ENCODE results near the gene USH2A.

Gene USH2A

GRCh38 chr1:216086678-216087077, 336.6 kb downstream of the USH2A start:
- in situ Hi-C loops (cut with MboI; ENCODE audit: low pct_unique_long_range_greater_than_20kb, low sequenced_read_pairs), result no loop called here
- no peak for DNase-seq

DNA sequence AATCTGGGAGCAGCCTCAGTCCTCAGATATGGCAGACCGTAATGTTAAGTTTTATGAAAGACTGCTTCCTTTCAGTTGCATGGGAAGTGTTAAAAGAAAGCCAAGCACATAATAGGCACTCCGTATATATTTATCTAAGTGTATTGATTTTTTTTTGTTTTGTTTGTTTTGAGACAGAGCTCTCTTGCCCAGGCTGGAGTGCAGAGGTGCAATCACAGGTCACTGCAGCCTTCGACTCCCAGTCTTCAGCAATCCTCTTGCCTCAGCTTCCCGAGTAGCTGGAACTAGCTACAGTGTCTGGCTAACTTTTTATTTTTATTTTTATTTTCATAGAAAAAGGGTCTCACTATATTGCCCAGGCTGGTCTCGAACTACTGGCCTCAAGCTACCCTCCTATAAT, 341.8 kb downstream of the USH2A start:
- in situ Hi-C loops (cut with MboI; ENCODE audit: low pct_unique_long_range_greater_than_20kb, low sequenced_read_pairs), result no loop called here
- DNase-seq, result no peak

GRCh38 chr1:216076751-216077150, 346.5 kb downstream of the USH2A start:
- in situ Hi-C loops (cut with MboI; ENCODE audit: low pct_unique_long_range_greater_than_20kb, low sequenced_read_pairs), result no loop called here
- no peak for DNase-seq

- in situ Hi-C loops (cut with MboI; ENCODE audit: low pct_unique_long_range_greater_than_20kb, low sequenced_read_pairs), result no loop called here
- DNase-seq, result no peak
These were observed 347.9 kb downstream of the USH2A start for GRCh38 chr1:216075339-216075738.

GRCh38 chr1:216073793-216074595, 349.3 kb downstream of the USH2A start:
- in situ Hi-C loops (cut with MboI; ENCODE audit: low pct_unique_long_range_greater_than_20kb, low sequenced_read_pairs), result no loop called here
- DNase-seq, result no peak

DNA sequence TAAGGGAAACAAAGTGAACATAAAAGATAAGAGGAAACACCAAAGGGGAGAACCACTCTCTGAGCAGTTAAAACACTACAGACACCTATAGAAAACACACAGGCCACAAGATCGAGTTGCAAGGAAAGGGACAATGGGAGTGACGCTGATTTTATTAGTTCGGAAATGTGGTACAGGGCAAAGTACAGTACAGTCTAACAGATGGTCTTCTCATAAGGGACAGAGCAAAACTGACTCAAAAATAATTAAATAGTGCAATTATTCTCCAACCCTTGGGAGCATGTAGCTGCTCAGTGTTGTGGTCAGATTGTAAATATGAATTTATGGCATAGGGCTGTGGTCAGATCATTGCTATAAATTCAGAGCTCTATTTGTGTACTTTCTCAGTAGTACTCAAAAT, 352.0 kb downstream of the USH2A start:
- no peak for DNase-seq
- in situ Hi-C loops (cut with MboI; ENCODE audit: low pct_unique_long_range_greater_than_20kb, low sequenced_read_pairs), result no loop called here

DNA sequence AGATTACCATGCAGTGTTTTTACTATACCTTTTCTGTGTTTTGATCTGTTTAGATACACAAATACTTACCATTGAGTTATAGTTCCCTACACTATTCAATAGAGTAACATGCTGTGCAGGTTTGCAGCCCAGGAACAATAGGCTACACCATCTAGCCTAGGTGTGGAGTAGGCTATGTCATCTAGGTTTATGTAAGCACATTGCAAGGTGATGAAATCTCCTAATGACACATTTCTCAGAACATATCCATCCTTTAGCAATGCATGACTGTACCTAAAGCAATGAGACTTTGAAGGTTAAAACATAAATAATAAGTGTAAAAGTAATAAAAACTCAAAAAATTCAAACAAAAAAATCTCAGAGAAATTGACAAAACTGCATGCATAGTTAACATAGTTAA, 358.6 kb downstream of the USH2A start:
- in situ Hi-C loops (cut with MboI; ENCODE audit: low pct_unique_long_range_greater_than_20kb, low sequenced_read_pairs), result no loop called here
- DNase-seq, result no peak

GRCh38 chr1:216057947-216058346, 365.3 kb downstream of the USH2A start:
- DNase-seq, result no peak
- in situ Hi-C loops (cut with MboI; ENCODE audit: low pct_unique_long_range_greater_than_20kb, low sequenced_read_pairs), result no loop called here

DNA sequence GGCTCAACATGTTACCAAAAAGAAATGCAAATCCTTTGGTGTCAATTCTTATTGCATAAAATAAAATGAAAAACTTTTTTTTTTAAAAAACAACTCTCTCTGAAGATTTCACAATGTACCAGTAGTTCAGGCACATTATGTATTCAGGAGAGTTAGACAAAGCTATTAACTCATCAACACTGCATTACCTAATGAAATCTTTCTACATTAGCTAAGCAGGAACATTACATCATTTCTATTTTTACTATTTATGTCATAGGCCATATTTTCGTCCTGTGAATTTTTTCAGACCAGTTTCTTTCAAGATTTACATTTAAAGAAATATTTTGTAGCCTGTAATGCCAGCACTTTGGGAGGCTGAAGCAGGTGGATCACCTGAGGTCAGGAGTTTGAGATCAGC, 366.2 kb downstream of the USH2A start:
- no peak for DNase-seq
- in situ Hi-C loops (cut with MboI; ENCODE audit: low pct_unique_long_range_greater_than_20kb, low sequenced_read_pairs), result no loop called here

- no peak for DNase-seq
- in situ Hi-C loops (cut with MboI; ENCODE audit: low pct_unique_long_range_greater_than_20kb, low sequenced_read_pairs), result no loop called here
These were observed 368.2 kb downstream of the USH2A start for GRCh38 chr1:216055004-216055403.

DNA sequence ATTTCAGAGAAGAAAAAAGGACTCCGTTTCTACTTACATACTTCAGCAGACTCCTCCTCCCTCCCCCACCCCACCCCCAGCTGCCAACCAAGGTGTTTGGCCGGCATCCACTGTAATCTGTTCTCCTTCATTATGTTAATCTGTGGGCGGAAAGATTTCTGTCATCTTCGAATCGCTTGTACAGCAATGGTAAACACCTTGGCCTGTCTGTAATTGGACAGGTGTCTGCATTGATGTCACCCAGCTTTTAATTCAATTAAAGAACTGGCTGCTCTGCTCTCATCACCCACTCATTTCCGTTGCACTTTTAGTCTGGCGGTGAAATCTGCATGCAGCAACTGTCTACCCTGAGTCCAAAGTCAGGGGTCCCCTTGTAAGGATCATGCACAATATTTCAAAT, 368.6 kb downstream of the USH2A start:
- in situ Hi-C loops (cut with MboI; ENCODE audit: low pct_unique_long_range_greater_than_20kb, low sequenced_read_pairs), result no loop called here
- DNase-seq, result no peak

DNA sequence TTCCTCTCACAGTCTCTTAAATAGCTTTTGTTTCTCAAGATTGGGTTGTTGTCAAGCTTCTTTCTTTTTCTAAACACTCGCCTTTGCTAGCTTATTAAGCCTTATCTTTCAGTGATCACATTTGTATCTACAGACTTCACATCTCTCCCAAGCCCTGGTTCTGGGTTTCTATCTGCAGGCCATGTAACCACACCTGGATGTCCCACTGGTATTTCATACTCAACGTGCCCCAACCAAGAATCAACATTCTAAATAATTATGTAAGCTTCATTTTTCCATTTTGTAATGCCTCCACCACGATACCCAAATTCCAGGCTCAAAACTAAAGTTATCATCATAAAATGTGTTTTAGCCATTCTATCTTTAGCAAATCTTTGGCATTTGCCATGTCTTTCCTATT, 372.2 kb downstream of the USH2A start:
- in situ Hi-C loops (cut with MboI; ENCODE audit: low pct_unique_long_range_greater_than_20kb, low sequenced_read_pairs), result no loop called here
- no peak for DNase-seq

DNA sequence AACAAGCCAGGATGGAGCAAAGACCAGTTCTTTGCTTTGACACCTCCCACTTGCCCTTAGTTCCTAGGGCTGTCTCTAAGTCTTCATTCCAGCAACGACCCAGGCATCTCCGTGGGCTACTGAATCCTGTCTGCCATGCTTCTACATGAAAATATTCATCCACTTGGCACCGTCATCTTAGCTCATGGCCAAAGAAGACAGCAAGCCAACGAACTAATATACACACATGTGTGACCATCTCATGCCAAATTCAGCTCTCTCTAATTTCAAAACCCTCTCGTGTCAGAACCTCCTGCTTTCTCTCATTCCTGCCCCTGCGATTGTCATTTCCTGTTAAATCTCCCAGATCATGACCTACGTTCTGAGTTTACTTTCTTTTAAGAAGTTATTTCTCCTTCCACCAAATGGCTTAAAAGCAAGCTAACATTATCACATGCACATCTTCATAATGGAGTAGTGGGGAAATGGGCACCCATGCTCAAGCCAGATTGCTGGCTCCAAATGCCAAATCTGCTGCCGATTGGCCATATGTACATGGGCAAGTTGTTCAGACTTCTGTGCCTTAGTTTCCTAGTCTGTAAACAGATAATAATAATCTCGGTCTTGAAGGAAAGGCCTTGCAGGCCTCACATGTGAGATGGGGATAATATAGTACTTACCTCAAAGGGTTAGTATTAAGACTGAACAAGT, 373.4 kb downstream of the USH2A start:
- in situ Hi-C loops (cut with MboI; ENCODE audit: low pct_unique_long_range_greater_than_20kb, low sequenced_read_pairs), result no loop called here

GRCh38 chr1:216047811-216048572, 375.3 kb downstream of the USH2A start:
- no peak for DNase-seq
- in situ Hi-C loops (cut with MboI; ENCODE audit: low pct_unique_long_range_greater_than_20kb, low sequenced_read_pairs), result no loop called here

More for the DNA sequence above, 373.4 kb downstream of the USH2A start:
- DNase-seq, result no peak

DNA sequence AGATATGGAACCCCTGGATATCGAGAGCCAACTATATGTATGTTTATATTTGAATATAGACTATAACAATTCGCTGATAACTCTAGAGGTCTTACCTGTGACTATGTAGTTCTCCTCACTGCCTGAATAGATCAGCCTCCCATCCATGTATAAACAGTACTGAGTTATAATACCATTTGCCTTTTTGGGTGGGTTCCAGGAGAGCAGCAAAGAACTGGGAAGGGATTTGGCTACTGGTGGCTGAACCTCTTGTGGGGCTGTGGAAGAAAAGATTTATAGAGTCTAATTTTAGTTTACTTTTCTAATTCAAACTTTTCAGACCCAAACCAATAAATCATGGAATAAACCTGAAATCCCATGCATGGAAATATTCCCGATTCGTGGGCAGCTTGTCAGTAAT, 376.9 kb downstream of the USH2A start:
- DNase-seq, result no peak
- in situ Hi-C loops (cut with MboI; ENCODE audit: low pct_unique_long_range_greater_than_20kb, low sequenced_read_pairs), result no loop called here

DNA sequence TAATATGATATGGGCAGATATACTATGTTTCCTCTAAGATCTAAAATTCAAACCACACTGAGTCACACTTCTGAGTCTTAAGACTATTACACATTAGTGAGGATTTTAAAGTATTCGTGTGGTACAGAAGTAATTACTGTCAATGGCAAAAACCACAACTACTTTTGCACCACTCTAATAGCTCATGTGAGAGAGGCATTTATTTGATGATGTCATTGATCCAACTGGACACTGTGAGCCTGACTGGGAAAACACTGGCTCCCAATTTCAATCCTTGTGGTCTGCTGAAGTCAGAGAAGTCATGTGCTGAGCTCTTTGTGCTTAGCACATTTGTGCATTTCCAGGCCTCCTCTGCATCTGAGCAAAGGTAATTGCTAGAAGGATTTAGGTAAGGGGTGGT, 377.8 kb downstream of the USH2A start:
- no peak for DNase-seq
- in situ Hi-C loops (cut with MboI; ENCODE audit: low pct_unique_long_range_greater_than_20kb, low sequenced_read_pairs), result no loop called here

DNA sequence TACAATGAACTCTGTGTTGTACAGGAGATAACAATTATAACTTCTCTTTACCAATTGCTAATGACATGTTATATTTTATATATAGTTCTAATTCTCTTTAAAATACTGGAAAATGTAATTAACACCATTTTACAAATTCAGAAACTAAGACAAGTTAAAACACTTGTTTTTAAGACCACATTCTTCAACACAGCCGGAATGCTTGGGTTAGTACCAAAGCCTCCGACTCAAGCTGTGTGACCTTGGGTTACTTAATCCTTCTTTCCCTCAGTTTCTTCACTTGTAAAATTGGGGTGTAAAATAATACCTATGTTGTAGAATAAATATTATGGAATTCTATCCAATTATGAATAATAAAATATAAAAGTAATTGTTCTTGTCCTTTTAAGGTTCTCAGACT, 378.7 kb downstream of the USH2A start:
- in situ Hi-C loops (cut with MboI; ENCODE audit: low pct_unique_long_range_greater_than_20kb, low sequenced_read_pairs), result no loop called here

DNA sequence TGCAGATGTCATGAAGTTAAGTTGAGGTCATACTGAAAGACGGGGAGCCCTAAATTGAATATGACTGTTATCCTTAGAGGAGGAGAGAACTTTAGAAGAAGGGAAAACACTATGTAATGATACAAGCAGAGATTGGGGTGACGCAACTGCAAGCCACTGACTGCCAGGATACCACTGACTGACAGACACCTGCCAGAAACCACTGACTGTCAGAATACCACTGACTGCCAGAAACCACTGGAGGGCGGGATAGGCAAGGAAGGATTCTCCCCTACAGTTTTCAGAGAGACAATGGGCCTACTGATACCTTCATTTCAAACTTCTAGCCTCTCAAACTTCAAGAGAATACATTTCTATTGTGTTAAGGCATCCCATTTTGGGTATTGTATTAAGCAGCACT, 388.7 kb downstream of the USH2A start:
- no peak for DNase-seq
- in situ Hi-C loops (cut with MboI; ENCODE audit: low pct_unique_long_range_greater_than_20kb, low sequenced_read_pairs), result no loop called here

More for the DNA sequence above, 378.7 kb downstream of the USH2A start:
- DNase-seq, result no peak

GRCh38 chr1:216032961-216033614, 390.2 kb downstream of the USH2A start:
- no peak for DNase-seq
- in situ Hi-C loops (cut with MboI; ENCODE audit: low pct_unique_long_range_greater_than_20kb, low sequenced_read_pairs), result no loop called here

GRCh38 chr1:216032284-216032683, 391.0 kb downstream of the USH2A start:
- in situ Hi-C loops (cut with MboI; ENCODE audit: low pct_unique_long_range_greater_than_20kb, low sequenced_read_pairs), result no loop called here
- DNase-seq, result no peak

All from KBM-7 (cell line).